ENCODE results near the gene EHHADH. TPM values are rescaled to one million over a fixed set of nuclear protein-coding genes. Genes with fewer than 3 reads are reported as not detected.

The EHHADH gene
- total RNA-seq, 1 experiment from 2014 or later, result 10.7 TPM

DNA sequence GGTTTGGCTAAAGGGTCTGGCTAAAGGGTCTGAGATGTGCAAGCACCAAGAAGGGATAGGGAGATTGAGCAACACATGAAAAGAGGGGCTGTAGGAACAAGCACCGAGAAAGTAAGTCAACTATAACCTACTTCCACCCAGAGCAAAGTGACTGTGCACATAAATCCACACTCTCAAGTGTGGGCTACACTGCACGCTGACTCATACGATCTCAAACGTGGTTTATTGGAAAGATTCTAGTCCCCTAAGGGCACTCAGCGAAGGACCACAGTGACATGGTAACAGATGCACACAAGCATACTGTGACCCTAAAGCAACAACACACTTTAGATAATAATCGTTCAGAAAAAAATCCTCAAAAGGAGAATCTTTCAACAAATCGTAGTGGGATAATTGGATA is 48.0 kb downstream of the EHHADH start (continued):
- no peak for TF ChIP-seq SRF (IDR thresholded peaks at IDR 0.05; ENCODE audit: low read depth)
- no peak for TF ChIP-seq ZFX (IDR thresholded peaks at IDR 0.05)
- no peak for TF ChIP-seq EGR1 (IDR thresholded peaks at IDR 0.05; ENCODE audit: low read depth)

GRCh38 chr3:185204894-185205293 is 49.0 kb downstream of the EHHADH start:
- no peak for TF ChIP-seq SP1 (IDR thresholded peaks at IDR 0.05; ENCODE audit: low read depth)
- TF ChIP-seq MAX (IDR thresholded peaks at IDR 0.05), result no peak
- no peak for TF ChIP-seq YY1 (IDR thresholded peaks at IDR 0.05; ENCODE audit: extremely low read depth, insufficient replicate concordance, low read depth, low read length)
- no peak for TF ChIP-seq POLR2A (IDR thresholded peaks at IDR 0.05; ENCODE audit: borderline replicate concordance, extremely low read depth, insufficient read depth, insufficient read length)
- no peak for DNase-seq (ENCODE audit: low read depth, low spot score)
- no peak overlapping the region for H3K9ac ChIP-seq (ENCODE audit: low read length)
- intact Hi-C loops (cut with micrococcal nuclease), result no loop called here
- no peaks in the 10 kb centered on the region for H3K9me2 ChIP-seq (ENCODE audit: insufficient read depth)
- H3K9me3 ChIP-seq (ENCODE audit: control insufficient read depth in 1 of 2, insufficient read depth in 1 of 2, low read depth in 1 of 2, low read length in 2 of 2), result no peaks in the 10 kb centered on the region
- H3K79me2 ChIP-seq (ENCODE audit: insufficient read depth, low read length), result no peaks in the 10 kb centered on the region
- no peak overlapping the region for H2AFZ ChIP-seq (ENCODE audit: low read depth, low read length, poor library complexity, severe bottlenecking)
- H3K27ac ChIP-seq (ENCODE audit: low read depth, low read length), result no peak overlapping the region
- ChIA-PET CTCF (no interaction called here), POLR2A (no interaction called here), RAD21 (ENCODE audit: low non-redundant PET in 1 of 2, low total read pairs in 2 of 2, uncharacterized antibody in 2 of 2, unreplicated experiment in 2 of 2) (no interaction called here)
- H4K20me1 ChIP-seq (ENCODE audit: insufficient read depth), result no peaks in the 10 kb centered on the region
- BruUV-seq (replicated peaks), result no TSS peak
- no peak for ATAC-seq
- H3K4me2 ChIP-seq (ENCODE audit: low read length), result no peak overlapping the region
- H3K36me3 ChIP-seq (ENCODE audit: control insufficient read depth in 1 of 2, insufficient read depth in 2 of 2, low read length in 2 of 2), result no peaks in the 10 kb centered on the region
- no peak overlapping the region for H3K4me3 ChIP-seq (replicated peaks in 1 of 2; ENCODE audit: low read depth in 1 of 2, low read length in 2 of 2)
- no peaks in the 10 kb centered on the region for H3K27me3 ChIP-seq (ENCODE audit: insufficient read depth, low read length)
- H3K4me1 ChIP-seq (ENCODE audit: control insufficient read depth in 1 of 2, insufficient read depth in 2 of 2, low read length in 2 of 2), result no peaks in the 10 kb centered on the region

DNA sequence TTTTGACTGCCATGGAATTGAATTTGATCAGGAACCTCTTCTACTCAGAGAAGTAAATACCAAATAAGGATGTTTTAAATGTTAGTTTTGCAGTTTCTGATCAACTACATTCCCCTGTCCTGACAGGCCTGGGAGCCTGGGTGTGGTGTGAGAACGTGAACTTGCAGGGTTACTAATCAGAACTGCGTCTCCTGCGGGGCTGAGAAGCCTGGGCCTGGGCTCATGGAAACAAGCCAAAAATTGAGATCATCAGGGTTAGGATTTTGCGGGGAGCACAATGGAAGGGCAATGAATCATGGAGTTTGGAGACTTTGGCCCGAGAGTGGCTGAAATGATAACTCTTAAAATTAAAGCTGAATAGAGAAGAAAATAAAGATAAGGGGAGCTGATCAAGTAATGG is 53.2 kb downstream of the EHHADH start:
- no peak overlapping the region for H3K4me3 ChIP-seq (replicated peaks in 1 of 2; ENCODE audit: low read depth in 1 of 2, low read length in 2 of 2)
- intact Hi-C loops (cut with micrococcal nuclease), result no loop called here
- no peaks in the 10 kb centered on the region for H3K27me3 ChIP-seq (ENCODE audit: insufficient read depth, low read length)
- H3K9me3 ChIP-seq (ENCODE audit: control insufficient read depth in 1 of 2, insufficient read depth in 1 of 2, low read depth in 1 of 2, low read length in 2 of 2), result no peaks in the 10 kb centered on the region
- no peaks in the 10 kb centered on the region for H3K4me1 ChIP-seq (ENCODE audit: control insufficient read depth in 1 of 2, insufficient read depth in 2 of 2, low read length in 2 of 2)
- BruUV-seq (replicated peaks), result no TSS peak
- no peaks in the 10 kb centered on the region for H3K79me2 ChIP-seq (ENCODE audit: insufficient read depth, low read length)
- H3K4me2 ChIP-seq (ENCODE audit: low read length), result no peak overlapping the region
- no peak overlapping the region for H3K9ac ChIP-seq (ENCODE audit: low read length)
- H3K9me2 ChIP-seq (ENCODE audit: insufficient read depth), result no peaks in the 10 kb centered on the region
- H4K20me1 ChIP-seq (ENCODE audit: insufficient read depth), result no peaks in the 10 kb centered on the region
- no peaks in the 10 kb centered on the region for H3K36me3 ChIP-seq (ENCODE audit: control insufficient read depth in 1 of 2, insufficient read depth in 2 of 2, low read length in 2 of 2)
- no peak for ATAC-seq
- DNase-seq (ENCODE audit: low read depth, low spot score), result no peak
- TF ChIP-seq, protein P1, sequence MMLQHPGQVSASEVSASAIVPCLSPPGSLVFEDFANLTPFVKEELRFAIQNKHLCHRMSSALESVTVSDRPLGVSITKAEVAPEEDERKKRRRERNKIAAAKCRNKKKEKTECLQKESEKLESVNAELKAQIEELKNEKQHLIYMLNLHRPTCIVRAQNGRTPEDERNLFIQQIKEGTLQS (IDR thresholded peaks at IDR 0.05), result no peak
- no peak for TF ChIP-seq SIN3A (IDR thresholded peaks at IDR 0.05; ENCODE audit: low read depth)
- TF ChIP-seq MAX (IDR thresholded peaks at IDR 0.05), result no peak
- TF ChIP-seq CBX3 (IDR thresholded peaks at IDR 0.05; ENCODE audit: low read depth), result no peak
- TF ChIP-seq JUND (IDR thresholded peaks at IDR 0.05), result no peak
- TF ChIP-seq, protein P2, sequence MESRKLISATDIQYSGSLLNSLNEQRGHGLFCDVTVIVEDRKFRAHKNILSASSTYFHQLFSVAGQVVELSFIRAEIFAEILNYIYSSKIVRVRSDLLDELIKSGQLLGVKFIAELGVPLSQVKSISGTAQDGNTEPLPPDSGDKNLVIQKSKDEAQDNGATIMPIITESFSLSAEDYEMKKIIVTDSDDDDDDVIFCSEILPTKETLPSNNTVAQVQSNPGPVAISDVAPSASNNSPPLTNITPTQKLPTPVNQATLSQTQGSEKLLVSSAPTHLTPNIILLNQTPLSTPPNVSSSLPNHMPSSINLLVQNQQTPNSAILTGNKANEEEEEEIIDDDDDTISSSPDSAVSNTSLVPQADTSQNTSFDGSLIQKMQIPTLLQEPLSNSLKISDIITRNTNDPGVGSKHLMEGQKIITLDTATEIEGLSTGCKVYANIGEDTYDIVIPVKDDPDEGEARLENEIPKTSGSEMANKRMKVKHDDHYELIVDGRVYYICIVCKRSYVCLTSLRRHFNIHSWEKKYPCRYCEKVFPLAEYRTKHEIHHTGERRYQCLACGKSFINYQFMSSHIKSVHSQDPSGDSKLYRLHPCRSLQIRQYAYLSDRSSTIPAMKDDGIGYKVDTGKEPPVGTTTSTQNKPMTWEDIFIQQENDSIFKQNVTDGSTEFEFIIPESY (IDR thresholded peaks at IDR 0.05; ENCODE audit: extremely low read depth, insufficient replicate concordance, low read length), result no peak
- no peak for TF ChIP-seq POLR2A (IDR thresholded peaks at IDR 0.05; ENCODE audit: borderline replicate concordance, extremely low read depth, insufficient read depth, insufficient read length)
- TF ChIP-seq RAD21 (IDR thresholded peaks at IDR 0.05; ENCODE audit: low read depth), result no peak
- TF ChIP-seq ZFX (IDR thresholded peaks at IDR 0.05), result no peak
- no peak for TF ChIP-seq CTCF (IDR thresholded peaks at IDR 0.05 in 2 of 3, conservative IDR thresholded peaks at IDR 0.05 in 1 of 3; ENCODE audit: borderline replicate concordance in 1 of 3, insufficient read depth in 1 of 3, low read depth in 2 of 3, low read length in 2 of 3)
- no peak for TF ChIP-seq SP1 (IDR thresholded peaks at IDR 0.05; ENCODE audit: low read depth)
- no peak for TF ChIP-seq CEBPB (IDR thresholded peaks at IDR 0.05; ENCODE audit: low read depth)
- no peak for TF ChIP-seq EGR1 (IDR thresholded peaks at IDR 0.05; ENCODE audit: low read depth)
- ChIA-PET CTCF (no interaction called here), POLR2A (no interaction called here), RAD21 (ENCODE audit: low non-redundant PET in 1 of 2, low total read pairs in 2 of 2, uncharacterized antibody in 2 of 2, unreplicated experiment in 2 of 2) (no interaction called here)
- no peak overlapping the region for H2AFZ ChIP-seq (ENCODE audit: low read depth, low read length, poor library complexity, severe bottlenecking)
- no peak overlapping the region for H3K27ac ChIP-seq (ENCODE audit: low read depth, low read length)

All from HCT116 (cell line).